ENCODE data around the gene CDH22. TPM values are rescaled to one million over a fixed set of nuclear protein-coding genes. Genes with fewer than 3 reads are reported as not detected.

The CDH22 gene
- total and polyA plus RNA-seq, 9 of the 15 experiments (the other 6 are each of a cell fraction or from before 2014, with no cell fraction given) = 0.07 to 0.08 TPM; not detected in 7

GRCh38 chr20:46128310-46129151 is 179.8 kb downstream of the CDH22 start (continued):
- TF ChIP-seq THRA (IDR thresholded peaks at IDR 0.05) = no peak
- peak; percentile 45; the same call in 1 of the 2 replicates for TF ChIP-seq STAG1 (CRISPR knock-in tag; IDR thresholded peaks at IDR 0.05; ENCODE audit: borderline replicate concordance)
- no peak for TF ChIP-seq BRCA1 (IDR thresholded peaks at IDR 0.05)
- no peak for TF ChIP-seq BRCA1 (CRISPR knock-in tag; IDR thresholded peaks at IDR 0.05)
- TF ChIP-seq TEAD4 (IDR thresholded peaks at IDR 0.05; ENCODE audit: low read length) = no peak
- TF ChIP-seq TEAD4 (CRISPR knock-in tag; IDR thresholded peaks at IDR 0.05; ENCODE audit: borderline replicate concordance) = no peak
- no peak for TF ChIP-seq NFRKB (IDR thresholded peaks at IDR 0.05; ENCODE audit: low read depth)
- TF ChIP-seq ZNF134 (CRISPR knock-in tag; conservative IDR thresholded peaks at IDR 0.05) = no peak
- peak in 1 of 2 experiments; percentile 67; a peak in 2 of 4 replicates for TF ChIP-seq RAD21 (CRISPR knock-in tag; conservative IDR thresholded peaks at IDR 0.05 in 1 of 2, IDR thresholded peaks at IDR 0.05 in 1 of 2)
- peak; percentile 56; the same call in 1 of the 2 replicates for TF ChIP-seq VEZF1 (CRISPR knock-in tag; IDR thresholded peaks at IDR 0.05)
- TF ChIP-seq CTCF (IDR thresholded peaks at IDR 0.05 in 2 of 3, conservative IDR thresholded peaks at IDR 0.05 in 1 of 3; ENCODE audit: insufficient read depth in 2 of 3, low read depth in 1 of 3, low read length in 3 of 3) = peak; percentile 69 to 76 (median 75); a peak in 5 of 6 replicates
- no peak for TF ChIP-seq NFXL1 (CRISPR knock-in tag; IDR thresholded peaks at IDR 0.05)
- no peak for TF ChIP-seq MLLT1 (IDR thresholded peaks at IDR 0.05)
- TF ChIP-seq KDM1A (IDR thresholded peaks at IDR 0.05) = peak in 1 of 2 experiments; percentile 42; a peak in 1 of 4 replicates
- TF ChIP-seq ZHX1 (conservative IDR thresholded peaks at IDR 0.05; ENCODE audit: low read length) = no peak
